ENCODE measurements around the gene BHLHE23. TPM values are rescaled to one million over a fixed set of nuclear protein-coding genes. Genes with fewer than 3 reads are reported as not detected.

BHLHE23 gene
- polyA plus RNA-seq, 4 donors, result not detected

- Histone ChIP-seq H3K9me3 (ENCODE audit: control insufficient read depth in 2 of 2, insufficient read depth in 1 of 2, low read depth in 1 of 2, low read length in 1 of 2) (no peaks in the 10 kb centered on the region), H3K27me3 (ENCODE audit: control insufficient read depth in 3 of 3, insufficient read depth in 3 of 3, low read length in 3 of 3) (peaks cover 0 to 79% (median 56%) of the 10 kb centered on the region in 3 donors), H3K27ac (ENCODE audit: low read depth in 1 of 3, low read length in 2 of 3) (no peak overlapping the region), H3K4me3 (ENCODE audit: low read depth in 1 of 3, low read length in 3 of 3) (no peak overlapping the region), H3K36me3 (ENCODE audit: control insufficient read depth in 3 of 3, insufficient read depth in 2 of 3, low read depth in 1 of 3, low read length in 3 of 3) (no peaks in the 10 kb centered on the region), H3K4me1 (ENCODE audit: control insufficient read depth in 3 of 3, insufficient read depth in 2 of 3, low read depth in 1 of 3, low read length in 2 of 3) (no peaks in the 10 kb centered on the region)
- no peak for DNase-seq
- no peak for FAIRE-seq
- 34 to 54% (median 48%) methylated on average over 37 of the region's 37 CpGs for WGBS, 3 donors
Observed at GRCh38 chr20:63029358-63030121, 22.8 kb upstream of the BHLHE23 start.

- Histone ChIP-seq H3K4me3 (ENCODE audit: low read depth in 1 of 3, low read length in 3 of 3) (no peak overlapping the region), H3K4me1 (ENCODE audit: control insufficient read depth in 3 of 3, insufficient read depth in 2 of 3, low read depth in 1 of 3, low read length in 2 of 3) (no peaks in the 10 kb centered on the region), H3K27ac (ENCODE audit: low read depth in 1 of 3, low read length in 2 of 3) (no peak overlapping the region), H3K9me3 (ENCODE audit: control insufficient read depth in 2 of 2, insufficient read depth in 1 of 2, low read depth in 1 of 2, low read length in 1 of 2) (no peaks in the 10 kb centered on the region), H3K27me3 (ENCODE audit: control insufficient read depth in 3 of 3, insufficient read depth in 3 of 3, low read length in 3 of 3) (peaks cover 0 to 76% (median 58%) of the 10 kb centered on the region in 3 donors), H3K36me3 (ENCODE audit: control insufficient read depth in 3 of 3, insufficient read depth in 2 of 3, low read depth in 1 of 3, low read length in 3 of 3) (no peaks in the 10 kb centered on the region)
- FAIRE-seq (no peak), DNase-seq (no peak)
- WGBS, 3 donors, result 14 to 40% (median 34%) methylated on average over 19 to 22 of the region's 22 CpGs
Observed at GRCh38 chr20:63028461-63028921, 21.7 kb upstream of the BHLHE23 start.

- Histone ChIP-seq H3K36me3 (ENCODE audit: control insufficient read depth in 3 of 3, insufficient read depth in 2 of 3, low read depth in 1 of 3, low read length in 3 of 3) (no peaks in the 10 kb centered on the region), H3K4me3 (ENCODE audit: low read depth in 1 of 3, low read length in 3 of 3) (no peak overlapping the region), H3K4me1 (ENCODE audit: control insufficient read depth in 3 of 3, insufficient read depth in 2 of 3, low read depth in 1 of 3, low read length in 2 of 3) (no peaks in the 10 kb centered on the region), H3K27ac (ENCODE audit: low read depth in 1 of 3, low read length in 2 of 3) (no peak overlapping the region), H3K9me3 (ENCODE audit: control insufficient read depth in 2 of 2, insufficient read depth in 1 of 2, low read depth in 1 of 2, low read length in 1 of 2) (no peaks in the 10 kb centered on the region), H3K27me3 (ENCODE audit: control insufficient read depth in 3 of 3, insufficient read depth in 3 of 3, low read length in 3 of 3) (peaks cover 0 to 76% (median 58%) of the 10 kb centered on the region in 3 donors)
- DNase-seq (peak in 1 of 2 donors; percentile 20), FAIRE-seq (no peak)
- WGBS, 3 donors, result 6 to 15% (median 8%) methylated on average over 13 to 23 of the region's 23 CpGs
Observed at GRCh38 chr20:63027922-63028389, 21.2 kb upstream of the BHLHE23 start.

- no peaks in the 10 kb centered on the region for H3K36me3 ChIP-seq (ENCODE audit: control insufficient read depth in 3 of 3, insufficient read depth in 2 of 3, low read depth in 1 of 3, low read length in 3 of 3)
- FAIRE-seq, result no peak
- no peaks in the 10 kb centered on the region for H3K4me1 ChIP-seq (ENCODE audit: control insufficient read depth in 3 of 3, insufficient read depth in 2 of 3, low read depth in 1 of 3, low read length in 2 of 3)
- H3K4me3 ChIP-seq (ENCODE audit: low read depth in 1 of 3, low read length in 3 of 3), result no peak overlapping the region
- peaks cover 0 to 77% (median 54%) of the 10 kb centered on the region in 3 donors for H3K27me3 ChIP-seq (ENCODE audit: control insufficient read depth in 3 of 3, insufficient read depth in 3 of 3, low read length in 3 of 3)
- no peak for DNase-seq
- H3K9me3 ChIP-seq (ENCODE audit: control insufficient read depth in 2 of 2, insufficient read depth in 1 of 2, low read depth in 1 of 2, low read length in 1 of 2), result no peaks in the 10 kb centered on the region
- 36 to 52% (median 41%) methylated on average over 27 of the region's 27 CpGs for WGBS, 3 donors
- H3K27ac ChIP-seq (ENCODE audit: low read depth in 1 of 3, low read length in 2 of 3), result no peak overlapping the region
Observed at GRCh38 chr20:63027221-63027921, 20.6 kb upstream of the BHLHE23 start.

- Histone ChIP-seq H3K4me3 (ENCODE audit: low read depth in 1 of 3, low read length in 3 of 3) (no peak overlapping the region), H3K27me3 (ENCODE audit: control insufficient read depth in 3 of 3, insufficient read depth in 3 of 3, low read length in 3 of 3) (peaks cover 0 to 73% (median 53%) of the 10 kb centered on the region in 3 donors), H3K9me3 (ENCODE audit: control insufficient read depth in 2 of 2, insufficient read depth in 1 of 2, low read depth in 1 of 2, low read length in 1 of 2) (no peaks in the 10 kb centered on the region), H3K36me3 (ENCODE audit: control insufficient read depth in 3 of 3, insufficient read depth in 2 of 3, low read depth in 1 of 3, low read length in 3 of 3) (no peaks in the 10 kb centered on the region), H3K4me1 (ENCODE audit: control insufficient read depth in 3 of 3, insufficient read depth in 2 of 3, low read depth in 1 of 3, low read length in 2 of 3) (no peaks in the 10 kb centered on the region), H3K27ac (ENCODE audit: low read depth in 1 of 3, low read length in 2 of 3) (no peak overlapping the region)
- DNase-seq (no peak), FAIRE-seq (no peak)
- 45 to 65% (median 64%) methylated on average over 13 of the region's 13 CpGs for WGBS, 3 donors
Observed at GRCh38 chr20:63026582-63027165, 19.9 kb upstream of the BHLHE23 start.

- FAIRE-seq (no peak), DNase-seq (no peak)
- Histone ChIP-seq H3K27me3 (ENCODE audit: control insufficient read depth in 3 of 3, insufficient read depth in 3 of 3, low read length in 3 of 3) (peaks cover 0 to 73% (median 49%) of the 10 kb centered on the region in 3 donors), H3K4me1 (ENCODE audit: control insufficient read depth in 3 of 3, insufficient read depth in 2 of 3, low read depth in 1 of 3, low read length in 2 of 3) (no peaks in the 10 kb centered on the region), H3K9me3 (ENCODE audit: control insufficient read depth in 2 of 2, insufficient read depth in 1 of 2, low read depth in 1 of 2, low read length in 1 of 2) (no peaks in the 10 kb centered on the region), H3K27ac (ENCODE audit: low read depth in 1 of 3, low read length in 2 of 3) (no peak overlapping the region), H3K36me3 (ENCODE audit: control insufficient read depth in 3 of 3, insufficient read depth in 2 of 3, low read depth in 1 of 3, low read length in 3 of 3) (no peaks in the 10 kb centered on the region), H3K4me3 (ENCODE audit: low read depth in 1 of 3, low read length in 3 of 3) (no peak overlapping the region)
- 40 to 61% (median 47%) methylated on average over 44 to 45 of the region's 45 CpGs for WGBS, 3 donors
Observed at GRCh38 chr20:63025534-63026331, 19.0 kb upstream of the BHLHE23 start.

GRCh38 chr20:63024573-63025392, 18.0 kb upstream of the BHLHE23 start:
- Histone ChIP-seq H3K36me3 (ENCODE audit: control insufficient read depth in 3 of 3, insufficient read depth in 2 of 3, low read depth in 1 of 3, low read length in 3 of 3) (no peaks in the 10 kb centered on the region), H3K4me3 (ENCODE audit: low read depth in 1 of 3, low read length in 3 of 3) (no peak overlapping the region), H3K9me3 (ENCODE audit: control insufficient read depth in 2 of 2, insufficient read depth in 1 of 2, low read depth in 1 of 2, low read length in 1 of 2) (peaks cover 0 to 4% of the 10 kb centered on the region in 2 donors), H3K4me1 (ENCODE audit: control insufficient read depth in 3 of 3, insufficient read depth in 2 of 3, low read depth in 1 of 3, low read length in 2 of 3) (no peaks in the 10 kb centered on the region), H3K27me3 (ENCODE audit: control insufficient read depth in 3 of 3, insufficient read depth in 3 of 3, low read length in 3 of 3) (peaks cover 0 to 67% (median 43%) of the 10 kb centered on the region in 3 donors), H3K27ac (ENCODE audit: low read depth in 1 of 3, low read length in 2 of 3) (no peak overlapping the region)
- 63 to 73% (median 70%) methylated on average over 28 of the region's 28 CpGs for WGBS, 3 donors
- FAIRE-seq (no peak), DNase-seq (no peak)

All from small intestine (tissue), 7 donors.